Breast epithelium (tissue), 3 donors: ENCODE results near the gene GCM1.

Experiments used
- CTCF ChIP-seq, 3 donors: fragments of 450-650 bp; IDR thresholded peaks; one replicate each; pipeline ENCODE4 v1.5.1; 2016 to 2017; ENCODE audit warnings: antibody characterized with exemption in 3 of 3, mild to moderate bottlenecking in 3 of 3, moderate library complexity in 3 of 3
- POLR2A ChIP-seq: fragments of 450-650 bp; IDR thresholded peaks from one replicate; pipeline ENCODE4 v1.6.1; 2016; ENCODE audit warnings: antibody characterized with exemption, mild to moderate bottlenecking, moderate library complexity
- POLR2AphosphoS5 ChIP-seq, 3 donors: sonication (generic); formaldehyde crosslinking; IDR thresholded peaks; one replicate each; pipeline ENCODE4 v1.6.1; 2017; ENCODE audit warnings: antibody characterized with exemption in 3 of 3

- no peak for TF ChIP-seq POLR2AphosphoS5 (IDR thresholded peaks at IDR 0.05)
- no peak for TF ChIP-seq POLR2A
- TF ChIP-seq CTCF (IDR thresholded peaks at IDR 0.05): no peak
These were observed 3.0 kb upstream of the GCM1 start for GRCh38 chr6:53151676-53152075.
